Vagina (tissue), 2 donors: ENCODE measurements around the gene MAD1L1. TPM values are rescaled to one million over a fixed set of nuclear protein-coding genes. Genes with fewer than 3 reads are reported as not detected.

Source experiments
- DNase-seq, 2 donors: peaks; one replicate each; pipeline ENCODE4 v3.0.0-alpha.2; 2017; ENCODE audit errors: extremely low spot score in 2 of 2
- H3K27ac ChIP-seq: fragments of 200-600 bp; sonication (generic); one replicate; pipeline ENCODE4 v1.5.1; 2019
- H3K27me3 ChIP-seq: fragments of 200-600 bp; sonication (generic); one replicate; pipeline ENCODE4 v1.5.1; 2019
- H3K36me3 ChIP-seq, 2 donors: fragments of 200-600 bp; sonication (generic); one replicate each; pipeline ENCODE4 v1.5.1; 2017 to 2019
- H3K4me1 ChIP-seq: fragments of 200-600 bp; sonication (generic); one replicate; pipeline ENCODE4 v1.5.1; 2019
- H3K4me3 ChIP-seq, 2 donors: fragments of 200-600 bp; sonication (generic); 1 replicate in 1 of 2; 2 replicates in 1 of 2; pipeline ENCODE4 v1.5.1; 2016 to 2019
- H3K9me3 ChIP-seq: fragments of 200-600 bp; sonication (generic); one replicate; pipeline ENCODE4 v1.5.1; 2019
- CTCF ChIP-seq, 3 experiments: fragments of 450-650 bp in 2 of 3; fragments of 200-600 bp in 1 of 3; sonication (generic) in 1 of 3; IDR thresholded peaks; one replicate each; pipeline ENCODE4 v1.5.1; 2017 to 2019; ENCODE audit warnings: antibody characterized with exemption in 3 of 3, mild to moderate bottlenecking in 2 of 3, moderate library complexity in 2 of 3
- POLR2A ChIP-seq, 2 donors: fragments of 450-650 bp; IDR thresholded peaks; one replicate each; pipeline ENCODE4 v1.6.1; 2017; ENCODE audit warnings: antibody characterized with exemption in 2 of 2, mild to moderate bottlenecking in 2 of 2, moderate library complexity in 2 of 2
- POLR2AphosphoS5 ChIP-seq, 2 donors: sonication (generic); formaldehyde crosslinking; IDR thresholded peaks; one replicate each; pipeline ENCODE4 v1.9.0; 2017; ENCODE audit warnings: antibody characterized with exemption in 2 of 2, mild to moderate bottlenecking in 2 of 2, low read depth in 1 of 2; ENCODE audit not compliant: insufficient read depth in 1 of 2
- intact Hi-C: fragments of 100-400 bp; cut with DNase I; formaldehyde crosslinking; loops from one replicate; pipeline ENCODE4 v1.15.1; 2023
- total RNA-seq: library from RNA; depleted of rRNA; stranded (reverse); fragments of >200 nt; gene quantifications from one replicate; pipeline ENCODE4 v1.2.3, GENCODE V29; 2016

MAD1L1 gene
- total RNA-seq, 1 donor from 2014 or later: 62.4 TPM

GRCh38 chr7:2101630-2102374 is 130.9 kb downstream of the MAD1L1 start:
- no peak for TF ChIP-seq CTCF (IDR thresholded peaks at IDR 0.05)
- TF ChIP-seq POLR2AphosphoS5 (IDR thresholded peaks at IDR 0.05; ENCODE audit: insufficient read depth in 1 of 2, low read depth in 1 of 2): no peak
- no peak for TF ChIP-seq POLR2A (IDR thresholded peaks at IDR 0.05)

GRCh38 chr7:2100278-2101208 is 132.2 kb downstream of the MAD1L1 start:
- TF ChIP-seq POLR2AphosphoS5 (IDR thresholded peaks at IDR 0.05; ENCODE audit: insufficient read depth in 1 of 2, low read depth in 1 of 2): no peak
- no peak for TF ChIP-seq POLR2A (IDR thresholded peaks at IDR 0.05)
- TF ChIP-seq CTCF (IDR thresholded peaks at IDR 0.05): no peak
- no peak for DNase-seq
- Histone ChIP-seq H3K4me3 (no peak overlapping the region), H3K9me3 (no peaks in the 10 kb centered on the region), H3K36me3 (no peaks in the 10 kb centered on the region), H3K4me1 (peaks cover 25% of the 10 kb centered on the region), H3K27ac (no peak overlapping the region), H3K27me3 (no peaks in the 10 kb centered on the region)
- intact Hi-C loops: no loop called here

More at GRCh38 chr7:2101630-2102374, 130.9 kb downstream of the MAD1L1 start:
- H3K4me1 ChIP-seq: peaks cover 31% of the 10 kb centered on the region
- intact Hi-C loops: no loop called here
- H3K27ac ChIP-seq: no peak overlapping the region
- no peak overlapping the region for H3K4me3 ChIP-seq
- H3K27me3 ChIP-seq: no peaks in the 10 kb centered on the region
- no peaks in the 10 kb centered on the region for H3K36me3 ChIP-seq
- H3K9me3 ChIP-seq: no peaks in the 10 kb centered on the region
- DNase-seq: no peak

- no peaks in the 10 kb centered on the region for H3K36me3 ChIP-seq
- H3K4me3 ChIP-seq: no peak overlapping the region
- intact Hi-C loops: no loop called here
- peaks cover 13% of the 10 kb centered on the region for H3K4me1 ChIP-seq
- no peaks in the 10 kb centered on the region for H3K9me3 ChIP-seq
- no peak for DNase-seq
- H3K27ac ChIP-seq: no peak overlapping the region
- H3K27me3 ChIP-seq: no peaks in the 10 kb centered on the region
- TF ChIP-seq POLR2AphosphoS5 (IDR thresholded peaks at IDR 0.05; ENCODE audit: insufficient read depth in 1 of 2, low read depth in 1 of 2) (no peak), CTCF (IDR thresholded peaks at IDR 0.05) (no peak), POLR2A (IDR thresholded peaks at IDR 0.05) (no peak)
Measured at GRCh38 chr7:2099048-2099957, 133.4 kb downstream of the MAD1L1 start.

- DNase-seq: no peak
- Histone ChIP-seq H3K27ac (no peak overlapping the region), H3K36me3 (no peaks in the 10 kb centered on the region), H3K27me3 (no peaks in the 10 kb centered on the region), H3K4me3 (no peak overlapping the region), H3K4me1 (peaks cover 5% of the 10 kb centered on the region), H3K9me3 (no peaks in the 10 kb centered on the region)
- intact Hi-C loops: no loop called here
- no peak for TF ChIP-seq POLR2AphosphoS5 (IDR thresholded peaks at IDR 0.05; ENCODE audit: insufficient read depth in 1 of 2, low read depth in 1 of 2)
- no peak for TF ChIP-seq CTCF (IDR thresholded peaks at IDR 0.05)
- TF ChIP-seq POLR2A (IDR thresholded peaks at IDR 0.05): no peak
Measured at GRCh38 chr7:2098496-2098895, 134.2 kb downstream of the MAD1L1 start.
